BJ (cell line): ENCODE results near the gene SCARF2. TPM values are rescaled to one million over a fixed set of nuclear protein-coding genes. Genes with fewer than 3 reads are reported as not detected.

Experiments
- CTCF ChIA-PET: fragments of 350-600 bp; formaldehyde crosslinking; extraction: SDS; loops from one replicate; lab custom pipeline; 2021; ENCODE audit warnings: antibody characterized with exemption, inconsistent platforms; lab: Yijun Ruan, JAX
- POLR2A ChIA-PET: fragments of 300-600 bp; sonication (Branson Sonifier 250); formaldehyde crosslinking; extraction: SDS; loops from one replicate; lab custom pipeline; 2021; ENCODE audit warnings: antibody characterized with exemption; lab: Charles Lee
- DNase-seq: peaks from one replicate; pipeline ENCODE4 v3.0.0-alpha.2; 2011; ENCODE audit warnings: low read depth
- H3K27me3 ChIP-seq: 2 replicates; pipeline ENCODE4 v1.6.0; 2011; ENCODE audit warnings: low read length; ENCODE audit not compliant: control insufficient read depth, insufficient read depth
- H3K36me3 ChIP-seq: 2 replicates; pipeline ENCODE4 v1.5.1; 2011; ENCODE audit warnings: low read length; ENCODE audit not compliant: control insufficient read depth, insufficient read depth
- H3K4me3 ChIP-seq: 2 replicates; pipeline ENCODE4 v1.5.1; 2011; ENCODE audit warnings: low read depth, mild to moderate bottlenecking, control low read depth, low read length
- CTCF ChIP-seq: IDR thresholded peaks from 2 replicates; pipeline ENCODE4 v1.5.1; 2011; ENCODE audit warnings: low read depth, mild to moderate bottlenecking, control low read depth, inconsistent platforms, low read length, moderate library complexity; ENCODE audit not compliant: insufficient read depth
- polyA plus RNA-seq: library from polyadenylated mRNA; depleted of rRNA; stranded (reverse); fragments of >200 nt; gene quantifications from 2 replicates; pipeline ENCODE4 v1.2.3, GENCODE V29; 2011

The SCARF2 gene
- polyA plus RNA-seq, 1 experiment = 28.8 TPM

- H3K27me3 ChIP-seq = no peaks in the 10 kb centered on the region
- POLR2A ChIA-PET = no interaction called here
- DNase-seq = no peak
- no peak overlapping the region for H3K4me3 ChIP-seq
- CTCF ChIA-PET = interaction anchor here (0.6 to 0.9 kb wide), 2 partner anchors 174 to 240 kb away, joined by 3 read pairs; no protein-coding TSS in a partner anchor
- no peak for TF ChIP-seq CTCF
- H3K36me3 ChIP-seq = 0 out of 2 replicates have a peak, but pooled peaks cover 2% of the 10 kb centered on the region
Observed at GRCh38 chr22:20396639-20397038, 41.0 kb downstream of the SCARF2 start.

- TF ChIP-seq CTCF = no peak
- H3K27me3 ChIP-seq = no peaks in the 10 kb centered on the region
- CTCF ChIA-PET = interaction anchor here (0.8 to 0.9 kb wide), 2 partner anchors 11 to 239 kb away, joined by 3 read pairs; no protein-coding TSS in a partner anchor
- POLR2A ChIA-PET = no interaction called here
- no peak overlapping the region for H3K4me3 ChIP-seq
- H3K36me3 ChIP-seq = no peaks in the 10 kb centered on the region
- DNase-seq = no peak
Observed at GRCh38 chr22:20395907-20396287, 41.7 kb downstream of the SCARF2 start.

GRCh38 chr22:20395181-20395906, 42.3 kb downstream of the SCARF2 start:
- Histone ChIP-seq H3K4me3 (no peak overlapping the region), H3K27me3 (no peaks in the 10 kb centered on the region), H3K36me3 (no peaks in the 10 kb centered on the region)
- TF ChIP-seq CTCF = no peak
- CTCF ChIA-PET = interaction anchor here (0.8 to 0.9 kb wide), 2 partner anchors 12 to 238 kb away, joined by 3 read pairs; no protein-coding TSS in a partner anchor
- DNase-seq = no peak
- POLR2A ChIA-PET = no interaction called here

- peak; percentile 17; the same call in 1 of the 2 replicates for TF ChIP-seq CTCF
- no peaks in the 10 kb centered on the region for H3K36me3 ChIP-seq
- ChIA-PET CTCF (interaction anchor here (1.6 kb wide), 1 partner anchor 63 kb away, joined by 3 read pairs; no protein-coding TSS in a partner anchor), POLR2A (interaction anchor here (0.6 kb wide), 1 partner anchor 35 kb away, joined by 11 read pairs; no protein-coding TSS in a partner anchor)
- DNase-seq = peak; percentile 67
- H3K4me3 ChIP-seq = peak within 1 kb of the TSS; percentile 59
- 0 out of 2 replicates have a peak, but pooled peaks cover 2% of the 10 kb centered on the region for H3K27me3 ChIP-seq
Observed at GRCh38 chr22:20393705-20394476, 43.7 kb downstream of the SCARF2 start, which contains the start of gene ZNF74. ZNF74 (plus strand) TSS chr22:20394151; CDS start chr22:20394629, 478 bp downstream.
